HCT116 (cell line): ENCODE measurements around the gene SCTR. TPM values are rescaled to one million over a fixed set of nuclear protein-coding genes. Genes with fewer than 3 reads are reported as not detected.

ENCODE experiments used
- ATAC-seq: fragments of 200-7000 bp; cut with Tn5 transposase; 2 replicates; pipeline ENCODE4 v1.9.1; 2020; ENCODE audit warnings: mild to moderate bottlenecking, moderate library complexity
- BruUV-seq: library from RNA; stranded (reverse); fragments of 400-500 nt; replicated peaks from 2 replicates; lab custom pipeline; 2021; lab: Mats Ljungman, UMichigan
- CTCF ChIA-PET: fragments of 300-600 bp; sonication (Branson Sonifier 250); formaldehyde crosslinking; loops from one replicate; lab custom pipeline; 2021; ENCODE audit warnings: antibody characterized with exemption; lab: Charles Lee
- POLR2A ChIA-PET: fragments of 300-600, 350-600 bp; sonication (Branson Sonifier 250); formaldehyde crosslinking; loops from one replicate; lab custom pipeline; 2021; ENCODE audit warnings: antibody characterized with exemption; lab: Charles Lee
- RAD21 ChIA-PET, 2 experiments: fragments of 300-600 bp; sonication (Branson Sonifier 250); formaldehyde crosslinking; loops; one replicate each; lab custom pipeline; 2023; ENCODE audit warnings: low total read pairs in 2 of 2; ENCODE audit not compliant: uncharacterized antibody in 2 of 2, unreplicated experiment in 2 of 2, low non-redundant PET in 1 of 2; lab: Charles Lee
- DNase-seq: peaks from one replicate; pipeline ENCODE4 v3.0.0-alpha.2; 2010; ENCODE audit warnings: low read depth, low spot score
- H2AFZ ChIP-seq: fragments of 200-600 bp; shearing (Covaris generic), sonication (generic); 2 replicates; pipeline ENCODE4 v1.6.1; 2017; ENCODE audit warnings: low read depth, mixed run types, mixed read lengths, antibody characterized with exemption, low read length; ENCODE audit not compliant: poor library complexity, severe bottlenecking
- H3K27ac ChIP-seq: 2 replicates; pipeline ENCODE4 v1.5.1; 2012; ENCODE audit warnings: low read depth, low read length
- H3K27me3 ChIP-seq: fragments of 200-600 bp; sonication (generic); 2 replicates; pipeline ENCODE4 v1.6.1; 2016; ENCODE audit warnings: mixed run types, low read length, mixed read lengths; ENCODE audit not compliant: insufficient read depth
- H3K36me3 ChIP-seq, 2 experiments: fragments of 200-500 bp in 1 of 2; fragments of 200-600 bp in 1 of 2; sonication (Bioruptor generic) in 1 of 2; sonication (generic) in 1 of 2; 2 replicates each; pipeline versions ENCODE4 v1.5.1 to v1.6.1; 2014 to 2016; ENCODE audit warnings: low read length in 2 of 2, inconsistent platforms in 1 of 2, mixed read lengths in 1 of 2, mixed run types in 1 of 2; ENCODE audit not compliant: insufficient read depth in 2 of 2, control insufficient read depth in 1 of 2
- H3K4me1 ChIP-seq, 2 experiments: fragments of 200-600 bp in 1 of 2; sonication (generic) in 1 of 2; 2 replicates each; pipeline versions ENCODE4 v1.5.1 to v1.6.1; 2012 to 2017; ENCODE audit warnings: low read length in 2 of 2, inconsistent platforms in 1 of 2, mild to moderate bottlenecking in 1 of 2, mixed read lengths in 1 of 2, mixed run types in 1 of 2, moderate library complexity in 1 of 2; ENCODE audit not compliant: insufficient read depth in 2 of 2, control insufficient read depth in 1 of 2
- H3K4me2 ChIP-seq: fragments of 200-600 bp; sonication (generic); 2 replicates; pipeline ENCODE4 v1.6.1; 2017; ENCODE audit warnings: mixed run types, low read length, mixed read lengths
- H3K4me3 ChIP-seq, 2 experiments: fragments of 200-600 bp in 1 of 2; sonication (generic) in 1 of 2; replicated peaks in 1 of 2; 2 replicates each; pipeline ENCODE4 v1.5.1; 2011 to 2016; ENCODE audit warnings: low read length in 2 of 2, control low read depth in 1 of 2, low read depth in 1 of 2, mild to moderate bottlenecking in 1 of 2, mixed read lengths in 1 of 2, mixed run types in 1 of 2
- H3K79me2 ChIP-seq: fragments of 200-600 bp; sonication (generic); 2 replicates; pipeline ENCODE4 v1.6.1; 2017; ENCODE audit warnings: mild to moderate bottlenecking, mixed run types, low read length, moderate library complexity, mixed read lengths; ENCODE audit not compliant: insufficient read depth
- H3K9ac ChIP-seq: fragments of 200-600 bp; sonication (generic); 2 replicates; pipeline ENCODE4 v1.6.1; 2016; ENCODE audit warnings: low read length, mixed read lengths
- H3K9me2 ChIP-seq: fragments of 200-600 bp; sonication (generic), shearing (Covaris generic); 2 replicates; pipeline ENCODE4 v1.6.1; 2017; ENCODE audit warnings: mixed run types, mild to moderate bottlenecking, moderate library complexity; ENCODE audit not compliant: insufficient read depth
- H3K9me3 ChIP-seq, 2 experiments: fragments of 200-500 bp in 1 of 2; fragments of 200-600 bp in 1 of 2; sonication (Bioruptor generic) in 1 of 2; sonication (generic) in 1 of 2; 2 replicates each; pipeline ENCODE4 v1.6.1; 2014 to 2017; ENCODE audit warnings: low read length in 2 of 2, mixed read lengths in 2 of 2, inconsistent platforms in 1 of 2, low read depth in 1 of 2, mild to moderate bottlenecking in 1 of 2, mixed run types in 1 of 2, moderate library complexity in 1 of 2; ENCODE audit not compliant: control insufficient read depth in 1 of 2, insufficient read depth in 1 of 2
- H4K20me1 ChIP-seq: fragments of 200-600 bp; sonication (generic), shearing (Covaris generic); 2 replicates; pipeline ENCODE4 v1.6.1; 2017; ENCODE audit warnings: mixed run types, mild to moderate bottlenecking, moderate library complexity; ENCODE audit not compliant: insufficient read depth
- CBX3 ChIP-seq: IDR thresholded peaks from 2 replicates; pipeline ENCODE4 v1.6.1; 2012; ENCODE audit warnings: low read depth
- EGR1 ChIP-seq: IDR thresholded peaks from 2 replicates; pipeline ENCODE4 v1.6.1; 2012; ENCODE audit warnings: low read depth
- EZH2phosphoT487 ChIP-seq: fragments of 200-600 bp; IDR thresholded peaks from 2 replicates; pipeline ENCODE4 v1.6.1; 2018; ENCODE audit warnings: antibody characterized with exemption, borderline replicate concordance
- POLR2A ChIP-seq: IDR thresholded peaks from 2 replicates; pipeline ENCODE4 v1.7.0; 2011; ENCODE audit warnings: borderline replicate concordance; ENCODE audit not compliant: insufficient read depth, insufficient read length; ENCODE audit errors: extremely low read depth
- SIN3A ChIP-seq: IDR thresholded peaks from 2 replicates; pipeline ENCODE4 v1.6.1; 2012; ENCODE audit warnings: low read depth
- SRF ChIP-seq: IDR thresholded peaks from 2 replicates; pipeline ENCODE4 v1.6.1; 2012; ENCODE audit warnings: low read depth
- YY1 ChIP-seq: IDR thresholded peaks from 2 replicates; pipeline ENCODE4 v1.6.1; 2011; ENCODE audit warnings: low read length, low read depth, moderate library complexity, mild to moderate bottlenecking; ENCODE audit not compliant: insufficient replicate concordance; ENCODE audit errors: extremely low read depth
- ZBTB33 ChIP-seq: IDR thresholded peaks from 2 replicates; pipeline ENCODE4 v1.6.1; 2011; ENCODE audit warnings: mild to moderate bottlenecking, low read length, moderate library complexity; ENCODE audit not compliant: insufficient replicate concordance; ENCODE audit errors: extremely low read depth
- ZNF274 ChIP-seq: fragments of 200-500 bp; sonication (Bioruptor generic); IDR thresholded peaks from 2 replicates; pipeline ENCODE4 v1.6.1; 2014; ENCODE audit warnings: mild to moderate bottlenecking, low read depth, low read length, inconsistent platforms
- intact Hi-C: fragments of 100-400 bp; cut with micrococcal nuclease; formaldehyde crosslinking; loops from 2 replicates; pipeline ENCODE4 v1.10.0; 2022
- total RNA-seq: library from RNA; stranded (reverse); gene quantifications from one replicate; pipeline ENCODE4 v1.2.1, GENCODE V29; 2021; ENCODE audit not compliant: unreplicated experiment
- TF ChIP-seq, protein P1 (sequence below): IDR thresholded peaks from 2 replicates; pipeline ENCODE4 v1.6.1; 2012; ENCODE audit warnings: low read depth
- TF ChIP-seq, protein P2 (sequence below): IDR thresholded peaks from 2 replicates; pipeline ENCODE4 v1.6.1; 2012

Gene SCTR
- total RNA-seq, 1 experiment from 2014 or later = not detected

DNA sequence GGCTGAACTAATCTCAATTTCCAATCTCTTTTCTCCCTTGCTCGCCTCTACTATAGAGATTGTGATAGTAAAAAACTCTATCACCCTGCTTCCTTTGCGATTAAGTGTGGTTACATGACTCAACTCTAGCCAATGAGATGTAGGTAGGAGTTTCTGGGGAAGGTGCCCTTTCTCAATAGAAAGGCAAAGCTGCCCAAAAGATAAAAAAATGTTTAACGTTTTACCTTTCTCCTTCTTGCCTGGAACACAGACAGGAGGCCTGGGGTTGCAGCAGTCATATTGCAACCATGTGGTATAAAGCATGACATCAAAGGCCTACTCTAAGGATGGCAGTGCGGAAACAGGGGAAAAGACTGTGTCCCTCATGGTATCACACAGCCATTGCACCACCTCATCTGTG, 61.1 kb downstream of the SCTR start:
- no peak overlapping the region for H2AFZ ChIP-seq
- H3K9ac ChIP-seq = no peak overlapping the region
- H3K36me3 ChIP-seq = no peaks in the 10 kb centered on the region
- DNase-seq (no peak), ATAC-seq (no peak)
- H4K20me1 ChIP-seq = no peaks in the 10 kb centered on the region
- H3K79me2 ChIP-seq = no peaks in the 10 kb centered on the region
- no peak overlapping the region for H3K27ac ChIP-seq
- ChIA-PET RAD21 (no interaction called here), CTCF (no interaction called here), POLR2A (no interaction called here)
- no peaks in the 10 kb centered on the region for H3K27me3 ChIP-seq
- H3K9me2 ChIP-seq = no peaks in the 10 kb centered on the region
- H3K4me3 ChIP-seq = no peak overlapping the region
- TF ChIP-seq POLR2A (no peak), EGR1 (no peak), CBX3 (no peak), EZH2phosphoT487 (no peak), ZNF274 (no peak), SRF (no peak), ZBTB33 (no peak), YY1 (no peak), SIN3A (no peak)
- TF ChIP-seq, protein P1, sequence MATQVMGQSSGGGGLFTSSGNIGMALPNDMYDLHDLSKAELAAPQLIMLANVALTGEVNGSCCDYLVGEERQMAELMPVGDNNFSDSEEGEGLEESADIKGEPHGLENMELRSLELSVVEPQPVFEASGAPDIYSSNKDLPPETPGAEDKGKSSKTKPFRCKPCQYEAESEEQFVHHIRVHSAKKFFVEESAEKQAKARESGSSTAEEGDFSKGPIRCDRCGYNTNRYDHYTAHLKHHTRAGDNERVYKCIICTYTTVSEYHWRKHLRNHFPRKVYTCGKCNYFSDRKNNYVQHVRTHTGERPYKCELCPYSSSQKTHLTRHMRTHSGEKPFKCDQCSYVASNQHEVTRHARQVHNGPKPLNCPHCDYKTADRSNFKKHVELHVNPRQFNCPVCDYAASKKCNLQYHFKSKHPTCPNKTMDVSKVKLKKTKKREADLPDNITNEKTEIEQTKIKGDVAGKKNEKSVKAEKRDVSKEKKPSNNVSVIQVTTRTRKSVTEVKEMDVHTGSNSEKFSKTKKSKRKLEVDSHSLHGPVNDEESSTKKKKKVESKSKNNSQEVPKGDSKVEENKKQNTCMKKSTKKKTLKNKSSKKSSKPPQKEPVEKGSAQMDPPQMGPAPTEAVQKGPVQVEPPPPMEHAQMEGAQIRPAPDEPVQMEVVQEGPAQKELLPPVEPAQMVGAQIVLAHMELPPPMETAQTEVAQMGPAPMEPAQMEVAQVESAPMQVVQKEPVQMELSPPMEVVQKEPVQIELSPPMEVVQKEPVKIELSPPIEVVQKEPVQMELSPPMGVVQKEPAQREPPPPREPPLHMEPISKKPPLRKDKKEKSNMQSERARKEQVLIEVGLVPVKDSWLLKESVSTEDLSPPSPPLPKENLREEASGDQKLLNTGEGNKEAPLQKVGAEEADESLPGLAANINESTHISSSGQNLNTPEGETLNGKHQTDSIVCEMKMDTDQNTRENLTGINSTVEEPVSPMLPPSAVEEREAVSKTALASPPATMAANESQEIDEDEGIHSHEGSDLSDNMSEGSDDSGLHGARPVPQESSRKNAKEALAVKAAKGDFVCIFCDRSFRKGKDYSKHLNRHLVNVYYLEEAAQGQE = no peak
- TF ChIP-seq, protein P2, sequence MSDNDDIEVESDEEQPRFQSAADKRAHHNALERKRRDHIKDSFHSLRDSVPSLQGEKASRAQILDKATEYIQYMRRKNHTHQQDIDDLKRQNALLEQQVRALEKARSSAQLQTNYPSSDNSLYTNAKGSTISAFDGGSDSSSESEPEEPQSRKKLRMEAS = no peak
- intact Hi-C loops = no loop called here
- H3K4me2 ChIP-seq = no peak overlapping the region
- 0 out of 4 replicates have a peak, but pooled peaks cover 0 to under 1% of the 10 kb centered on the region in 2 experiments for H3K4me1 ChIP-seq
- BruUV-seq = no TSS peak
- no peaks in the 10 kb centered on the region for H3K9me3 ChIP-seq
